NCI-H510A (cell line): ENCODE measurements around the gene JAZF1.

Experiments
- DNase-seq: peaks from one replicate; lab custom pipeline; 2025; lab: John Stamatoyannopoulos, UW

The JAZF1 gene

DNA sequence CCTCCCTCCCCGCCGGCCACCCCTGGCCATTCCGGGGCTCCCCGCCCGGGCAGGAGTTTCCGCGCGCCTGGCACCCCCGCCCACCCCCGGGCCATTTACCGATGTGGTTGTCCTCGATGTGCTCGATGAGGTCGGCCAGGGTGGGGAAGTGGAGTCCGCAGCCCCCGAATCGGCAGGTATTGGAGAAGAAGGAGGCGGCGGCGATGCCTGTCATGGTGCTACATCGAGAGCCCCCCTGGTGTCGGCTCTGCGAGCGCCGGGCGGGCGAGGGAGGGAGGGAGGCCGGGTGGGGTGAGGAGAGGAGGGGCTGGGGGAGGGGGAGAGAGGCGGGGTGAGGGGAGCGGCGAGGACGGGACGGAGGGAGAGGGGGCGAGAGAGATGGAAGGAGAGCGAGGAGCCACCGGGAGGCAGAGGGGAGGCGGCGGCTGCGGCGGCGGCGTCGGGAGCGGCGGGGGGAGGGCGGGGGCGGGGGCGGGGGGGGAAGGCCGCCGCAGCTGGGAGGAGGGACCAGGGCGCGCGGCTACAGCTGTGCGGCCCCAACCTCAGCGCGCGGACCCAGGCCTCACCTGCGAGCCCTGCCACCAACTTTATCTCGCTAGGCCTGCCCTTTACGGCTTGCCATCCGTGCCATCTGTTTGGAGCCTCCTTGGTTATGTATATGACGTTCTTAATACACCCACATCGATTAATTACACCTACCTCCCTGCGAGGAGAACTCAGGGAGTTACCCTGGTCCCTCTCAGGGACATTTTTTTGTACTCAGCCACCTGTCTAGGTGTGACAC lies at the start of gene JAZF1:
TSS of gene JAZF1 (minus strand) at position 432 of the 784 bp plus-strand sequence.
- DNase-seq, result peak; percentile 55

DNA sequence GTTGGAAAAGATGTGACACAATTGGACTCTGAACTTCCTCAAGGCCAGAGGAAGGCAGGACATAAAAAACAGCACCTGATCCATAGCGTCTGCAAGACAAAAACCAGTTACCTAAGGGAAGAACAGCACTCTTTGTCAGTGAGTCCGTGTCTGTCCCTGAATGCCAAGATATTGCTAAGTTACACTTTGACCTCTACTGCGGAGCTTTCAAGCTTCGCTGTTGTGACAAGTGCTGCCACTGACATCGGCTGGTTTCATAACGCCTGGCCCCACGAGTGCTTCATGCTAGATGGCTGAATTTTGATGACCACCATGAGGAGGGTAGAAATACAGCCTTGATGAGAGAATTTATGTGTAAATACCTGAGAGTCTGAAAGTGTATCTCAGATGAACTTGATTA lies 49.7 kb upstream of the JAZF1 start:
- no peak for DNase-seq

DNA sequence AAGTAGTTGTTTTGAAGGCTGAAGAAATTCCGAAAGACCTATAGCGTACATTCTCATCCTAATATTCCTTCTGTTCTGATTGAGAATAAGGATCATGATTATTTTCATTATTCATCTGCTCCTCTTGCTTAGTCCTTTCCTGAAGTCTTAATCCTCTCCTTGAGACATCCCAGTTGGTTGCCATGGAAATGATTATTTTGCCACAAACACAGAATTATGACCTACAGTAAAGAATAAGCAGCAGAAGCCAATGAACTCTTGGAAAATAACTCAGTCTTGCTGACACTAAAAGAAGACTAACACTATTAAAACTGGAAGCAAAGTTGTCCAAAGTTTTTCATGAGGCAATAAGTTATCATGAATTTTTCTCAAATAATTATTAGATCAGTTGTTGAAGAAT lies 47.8 kb upstream of the JAZF1 start:
- DNase-seq, result no peak

DNA sequence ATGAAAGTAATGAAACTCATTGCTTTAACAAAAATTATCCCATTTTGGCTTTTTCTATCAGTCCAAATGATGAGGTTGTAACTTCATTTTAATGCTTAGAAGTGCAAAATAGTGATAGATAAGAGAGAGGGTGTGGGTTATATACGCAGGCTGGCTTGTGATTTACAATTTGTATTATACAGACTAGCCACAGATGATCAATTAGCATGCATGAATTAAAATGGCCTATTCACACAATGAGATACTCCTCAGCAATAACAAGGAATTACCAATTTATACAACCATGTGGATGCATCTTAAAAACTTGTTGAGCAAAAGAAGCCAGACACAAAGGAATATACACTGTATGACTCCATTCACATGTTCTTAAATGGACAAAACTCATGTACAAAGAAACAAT lies 45.4 kb upstream of the JAZF1 start:
- no peak for DNase-seq

DNA sequence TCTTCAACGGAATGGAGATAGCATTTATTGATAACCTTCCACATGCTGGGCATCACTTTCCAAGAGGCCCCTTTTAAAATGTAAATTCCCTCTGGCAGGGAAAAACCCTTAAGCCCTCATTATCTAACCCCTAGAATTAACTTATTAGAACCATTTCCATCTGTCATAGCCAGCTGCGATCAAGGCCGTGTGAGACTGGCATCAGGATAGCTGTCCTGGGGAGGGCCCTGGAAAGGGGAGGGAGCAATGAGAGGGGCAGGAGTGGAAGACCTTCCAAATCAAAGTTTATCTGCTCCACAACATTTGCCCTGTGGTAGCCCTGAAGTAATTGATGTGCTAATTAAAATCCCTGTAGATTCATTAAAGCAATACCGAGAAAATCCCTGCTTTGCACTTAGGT lies 45.0 kb upstream of the JAZF1 start:
- no peak for DNase-seq

DNA sequence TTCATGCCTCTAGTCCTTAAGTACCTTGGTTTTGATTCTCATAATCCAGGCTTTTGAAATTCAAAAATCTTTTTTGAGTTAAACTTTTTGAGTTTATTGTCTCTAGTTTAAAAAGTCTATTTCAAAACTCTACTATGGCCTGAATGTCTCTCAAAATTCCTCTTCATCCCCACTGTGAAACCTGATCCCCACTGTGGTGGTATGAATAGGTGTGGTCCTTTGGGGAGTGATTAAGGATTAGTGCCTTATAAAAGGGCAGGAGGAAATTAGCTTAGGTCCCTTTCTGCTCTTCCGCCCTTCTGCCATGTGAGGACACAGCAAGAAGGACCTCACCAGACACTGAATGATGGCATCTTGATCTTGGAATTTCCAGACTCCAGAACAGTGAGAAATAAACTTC lies 44.1 kb upstream of the JAZF1 start:
- no peak for DNase-seq

DNA sequence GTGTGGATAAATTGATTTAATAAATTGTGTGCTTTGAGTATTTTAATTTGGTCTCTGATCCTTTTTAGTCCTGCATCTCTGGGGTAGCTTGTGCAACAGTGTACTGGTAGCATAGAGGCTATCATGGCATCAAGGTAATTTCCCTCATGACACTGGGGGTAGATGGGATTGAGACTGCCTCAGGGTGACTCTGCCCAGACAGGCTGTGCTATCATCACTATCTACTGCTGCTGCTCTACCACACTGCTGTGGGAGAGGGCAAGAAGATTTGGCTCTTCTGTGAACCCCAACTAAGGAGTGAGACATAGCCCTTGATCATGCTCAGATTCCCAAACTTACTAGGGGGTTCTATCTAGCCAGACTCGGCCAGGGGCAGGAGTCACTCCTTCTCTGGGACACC lies 43.6 kb upstream of the JAZF1 start:
- no peak for DNase-seq

DNA sequence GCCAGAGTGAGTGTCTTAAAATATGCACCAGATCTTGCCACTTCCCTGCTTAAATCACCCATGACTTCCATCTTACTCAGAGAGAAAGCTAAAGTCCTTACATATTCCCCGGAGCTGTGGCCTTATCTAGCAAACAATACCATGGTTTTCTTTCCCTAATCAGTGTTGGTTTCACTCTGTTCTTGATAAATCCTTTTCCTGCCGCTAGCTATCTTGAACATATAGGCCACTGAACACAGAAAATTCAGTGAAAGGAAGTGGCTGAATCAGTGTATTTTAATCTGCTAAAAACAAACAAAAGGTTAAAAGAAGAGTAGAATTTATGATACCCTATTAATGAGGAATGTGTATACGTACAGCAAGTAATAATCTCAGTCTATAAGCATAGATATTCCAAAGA lies 42.0 kb upstream of the JAZF1 start:
- no peak for DNase-seq

DNA sequence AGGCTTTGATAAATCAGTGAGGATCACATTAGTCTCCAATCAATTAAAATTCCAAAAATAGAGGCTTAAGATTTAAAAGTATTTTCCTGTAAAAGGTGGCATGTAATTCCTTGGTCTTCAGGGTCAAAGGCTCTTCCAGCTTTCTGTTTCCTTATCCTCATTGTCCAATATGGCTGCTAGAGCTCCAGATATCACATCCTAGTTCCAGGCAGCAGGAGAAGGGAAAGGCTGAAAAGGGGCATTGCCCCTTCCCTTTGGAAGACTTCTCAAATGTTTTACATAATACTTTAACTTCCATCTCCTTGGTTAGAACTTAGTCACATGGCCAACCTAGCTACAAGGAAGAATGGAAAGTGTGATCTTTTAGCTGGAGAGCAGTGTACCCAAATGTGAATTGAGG lies 39.2 kb upstream of the JAZF1 start:
- no peak for DNase-seq

DNA sequence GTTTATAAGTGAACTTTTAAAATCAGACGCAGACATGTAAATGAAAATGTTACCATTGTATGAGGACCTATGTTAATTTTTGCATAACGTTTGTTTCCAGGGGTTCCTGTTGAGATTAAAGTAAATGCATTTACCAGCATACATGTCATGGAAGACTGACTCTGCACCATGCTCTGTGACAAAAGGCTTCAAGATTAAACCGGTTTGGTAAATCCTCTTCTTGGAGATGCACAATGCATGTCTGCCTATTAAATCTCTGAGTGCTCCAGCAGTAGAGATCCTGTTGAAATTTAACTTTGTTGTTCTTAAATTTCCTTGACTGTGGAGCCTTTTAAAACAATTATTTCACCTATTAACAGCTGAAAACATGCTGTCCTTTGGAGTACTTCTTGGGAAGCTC lies 36.5 kb upstream of the JAZF1 start:
- no peak for DNase-seq

DNA sequence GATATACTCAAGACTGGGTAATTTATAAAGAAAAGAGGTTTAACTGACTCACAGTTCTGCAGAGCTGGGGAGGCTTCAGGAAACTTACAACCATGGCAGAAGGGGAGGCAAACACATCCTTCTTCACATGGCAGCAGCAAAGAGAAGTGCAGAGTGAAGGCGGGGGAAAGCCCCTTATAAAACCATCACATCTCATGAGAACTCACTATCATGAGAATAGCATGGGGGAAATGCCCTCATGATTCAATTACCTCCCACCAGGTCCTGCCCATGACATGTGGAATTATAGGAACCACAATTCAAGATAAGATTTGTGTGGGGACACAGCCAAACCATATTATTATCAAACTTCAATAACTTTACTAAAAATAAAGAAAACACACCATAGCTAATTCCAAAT lies 30.4 kb upstream of the JAZF1 start:
- no peak for DNase-seq

DNA sequence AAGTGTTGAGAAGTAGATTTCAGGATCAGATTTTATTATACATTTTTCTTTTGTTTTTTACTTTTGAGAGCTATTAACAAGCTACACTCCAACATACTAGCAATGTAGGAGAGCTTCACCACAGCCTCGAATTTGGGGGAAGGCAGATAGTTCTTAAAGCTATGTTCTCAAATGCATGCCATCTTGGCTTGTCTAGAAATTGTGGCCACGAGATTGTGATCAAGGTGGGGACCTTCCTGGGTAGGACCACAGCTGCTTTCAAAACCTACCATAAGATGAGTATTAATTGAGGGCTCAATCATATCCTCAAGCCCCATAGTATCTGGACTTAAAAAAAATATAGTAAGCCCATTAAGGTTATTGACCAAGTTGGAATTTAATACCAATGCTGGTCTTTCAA lies 27.9 kb upstream of the JAZF1 start:
- no peak for DNase-seq

DNA sequence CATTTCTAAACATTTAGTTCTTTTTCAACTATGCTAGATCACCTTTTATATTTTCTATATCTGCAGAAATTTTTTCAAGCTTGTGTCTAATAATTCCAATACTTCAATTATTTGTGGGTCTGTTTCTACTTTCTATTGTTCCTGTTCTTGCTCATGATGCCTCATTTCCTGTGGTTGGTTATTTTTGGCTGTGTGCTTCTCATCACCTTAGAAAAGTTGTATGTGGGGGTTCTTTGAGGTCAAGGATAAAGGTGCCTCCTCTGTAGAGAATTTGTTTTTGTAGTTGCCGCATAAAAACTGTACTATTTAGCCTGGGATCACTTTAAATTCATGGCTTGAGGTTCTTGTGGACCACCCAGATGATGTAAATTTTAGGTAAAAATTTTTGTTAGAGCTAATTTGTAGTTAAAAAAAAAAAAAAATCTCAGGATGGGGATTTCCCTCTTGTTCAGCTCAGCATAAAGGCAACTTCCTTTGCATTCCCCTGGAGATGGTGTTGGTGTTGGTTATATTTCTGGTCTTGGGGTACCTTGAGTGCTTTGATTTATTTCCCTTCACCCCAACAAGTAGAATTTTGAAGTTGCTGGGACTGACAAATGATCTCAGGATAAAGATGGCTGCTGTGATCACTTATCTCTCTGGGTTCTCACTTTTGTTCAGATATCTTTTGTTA lies 27.0 kb upstream of the JAZF1 start:
- no peak for DNase-seq

DNA sequence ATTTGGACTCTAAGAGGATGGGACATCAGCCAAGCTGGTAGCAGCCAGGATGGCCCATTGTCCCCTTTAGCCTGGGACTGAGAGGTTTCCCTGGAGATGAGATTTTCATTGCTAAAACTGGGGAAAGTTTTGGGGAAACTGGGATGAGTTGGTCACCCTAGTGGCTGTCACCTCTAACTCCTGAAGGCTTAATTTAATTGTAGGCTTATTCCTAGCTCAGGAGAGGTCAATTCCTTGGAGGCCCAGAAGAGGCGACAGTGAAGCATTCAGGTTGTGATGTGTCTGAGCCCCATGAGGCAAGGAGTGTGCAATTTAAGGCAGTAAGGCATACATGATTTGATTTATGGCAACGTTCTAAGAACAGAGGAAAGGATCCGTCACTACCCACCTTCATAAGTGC lies 24.9 kb upstream of the JAZF1 start:
- no peak for DNase-seq

DNA sequence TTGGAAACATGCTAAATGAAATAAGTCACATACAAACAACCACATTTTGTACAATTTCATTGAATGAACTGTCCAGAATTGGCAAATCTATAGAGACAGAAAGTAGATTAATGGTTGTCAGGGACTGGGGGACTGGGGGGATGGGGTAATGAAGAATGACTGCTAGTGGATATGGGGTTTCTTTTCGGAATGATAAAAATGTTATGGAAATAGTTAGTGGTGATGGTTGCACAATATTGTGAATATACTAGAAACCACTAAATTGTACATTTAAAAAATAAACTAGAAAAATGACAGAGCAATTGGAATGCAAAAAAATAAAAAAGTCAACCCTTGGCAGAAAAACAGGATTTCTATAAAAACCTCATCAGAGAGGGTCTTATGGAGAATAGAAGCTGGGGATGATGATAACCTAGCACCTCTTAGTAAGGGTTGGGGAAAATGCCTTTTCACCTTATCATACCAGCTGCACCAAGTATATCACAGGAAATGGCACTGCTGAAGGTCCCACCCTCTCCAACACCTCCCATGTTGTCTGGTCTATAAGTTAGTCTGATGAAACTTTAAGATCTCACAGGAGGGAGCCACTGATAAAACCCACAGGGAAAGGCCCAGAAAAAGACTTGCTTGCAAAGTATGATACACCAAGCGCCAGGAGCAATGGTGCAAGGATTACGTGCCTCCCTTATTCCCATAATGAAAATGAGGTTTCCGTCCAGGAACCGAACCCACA lies 23.1 kb upstream of the JAZF1 start:
- DNase-seq, result no peak

DNA sequence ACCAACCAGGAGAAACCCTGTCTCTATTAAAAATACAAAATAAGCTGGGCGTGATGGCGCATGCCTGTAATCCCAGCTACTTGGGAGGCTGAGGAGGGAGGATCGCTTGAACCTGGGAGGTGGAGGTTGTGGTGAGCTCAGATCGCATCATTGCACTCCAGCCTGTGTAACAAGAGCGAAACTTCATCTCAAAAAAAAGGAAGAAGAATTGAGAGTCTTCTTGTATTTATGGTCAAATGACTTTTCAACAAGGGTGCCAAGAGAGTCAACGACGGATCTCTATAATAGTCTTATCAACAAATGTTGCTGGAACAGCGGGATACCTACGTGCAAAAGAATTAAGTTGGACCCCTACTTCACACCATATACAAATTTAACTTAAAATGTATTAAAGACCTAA lies 21.6 kb upstream of the JAZF1 start:
- no peak for DNase-seq

DNA sequence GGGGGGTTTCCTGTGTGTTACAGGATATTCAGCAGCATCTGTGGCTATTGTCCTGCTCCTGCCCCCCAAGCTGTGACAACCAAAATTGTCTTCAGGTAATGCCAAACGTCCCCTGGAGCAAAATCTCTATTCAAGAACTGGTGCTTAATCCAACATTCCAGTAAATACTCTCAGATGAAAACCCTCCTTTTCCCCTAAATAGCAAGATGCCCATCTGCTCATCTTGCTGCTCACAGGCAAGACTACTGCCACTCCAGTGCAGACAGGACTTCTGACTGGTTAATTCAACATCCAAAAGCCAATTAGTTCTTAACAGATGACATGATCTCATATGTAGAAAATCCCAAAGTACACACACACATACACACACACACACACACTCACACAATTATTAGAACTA lies 20.5 kb upstream of the JAZF1 start:
- DNase-seq, result no peak

DNA sequence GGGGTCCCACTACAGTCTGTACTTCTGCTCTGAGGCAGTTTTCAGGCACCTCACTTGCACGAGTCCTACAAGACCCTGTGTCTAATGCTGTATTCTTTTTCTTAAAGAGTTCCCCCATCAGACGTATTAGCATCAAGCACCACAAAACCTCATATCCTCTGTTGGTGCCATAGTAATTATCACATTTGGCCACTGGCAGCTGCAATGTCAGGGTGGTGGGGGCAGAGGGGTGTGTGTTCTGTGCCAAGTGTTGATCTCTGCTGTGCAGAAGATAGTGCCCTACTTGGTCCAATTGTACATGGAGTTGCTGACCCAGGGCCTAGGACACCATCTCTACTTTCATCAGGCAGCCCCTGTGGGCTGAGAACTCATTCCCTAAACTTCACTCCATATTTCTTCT lies 20.0 kb upstream of the JAZF1 start:
- no peak for DNase-seq

DNA sequence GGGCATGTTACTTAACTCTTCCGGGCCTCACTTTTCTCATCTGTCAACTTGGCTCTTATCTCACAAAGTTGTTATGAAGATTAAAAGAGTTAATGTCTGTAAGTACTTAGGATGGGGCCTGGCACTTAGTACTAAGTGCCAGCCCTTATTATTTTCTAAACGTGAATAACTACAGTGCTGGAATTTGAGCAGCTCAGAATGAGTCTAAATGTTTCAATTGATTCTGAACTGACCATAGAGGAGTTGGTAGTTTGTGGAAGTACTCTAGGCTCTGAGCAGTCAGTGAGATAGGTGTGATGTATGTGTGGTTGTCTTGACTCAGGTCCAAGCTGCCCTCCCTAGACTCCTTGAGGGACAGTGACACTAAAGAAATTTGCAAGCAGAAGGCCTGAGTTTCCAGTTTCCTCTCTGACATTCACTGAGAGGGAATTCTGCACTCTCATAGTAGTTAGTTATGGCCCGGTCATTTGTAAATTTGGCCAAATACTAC lies 18.5 kb upstream of the JAZF1 start:
- DNase-seq, result no peak

DNA sequence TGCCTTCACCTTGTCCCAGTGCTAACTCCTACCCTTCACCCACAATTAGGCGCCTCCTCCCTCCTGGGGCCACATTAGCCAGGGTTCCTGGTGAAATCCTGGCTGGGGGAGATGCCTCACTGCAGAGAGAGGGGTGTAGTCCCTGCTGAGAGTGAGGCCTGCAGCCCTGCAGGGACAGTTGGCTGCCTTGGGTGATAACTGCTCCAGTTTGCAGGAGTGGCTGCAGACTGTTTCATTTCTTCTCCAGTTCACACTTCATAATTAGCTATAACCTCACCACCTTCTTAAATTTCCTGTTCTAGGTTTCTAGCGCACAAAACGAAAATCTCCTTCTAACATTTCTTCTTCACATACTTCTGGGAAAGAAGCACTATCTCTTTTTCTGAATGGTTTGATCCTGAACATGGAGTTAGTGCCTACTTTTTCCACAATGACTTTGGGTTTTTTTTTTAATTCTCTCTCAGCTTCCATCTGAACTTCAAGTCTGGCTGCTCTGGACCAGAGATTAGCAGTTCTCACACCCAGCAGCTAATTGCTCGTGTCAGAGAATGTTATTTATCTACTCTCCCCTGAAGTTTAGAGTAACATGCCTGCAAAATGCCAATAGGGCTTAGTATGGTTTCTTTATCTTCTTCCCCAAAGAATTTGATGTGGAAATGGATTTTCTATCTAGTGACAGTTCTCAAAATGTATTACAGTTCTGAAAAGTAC lies 15.5 kb upstream of the JAZF1 start:
- DNase-seq, result no peak

DNA sequence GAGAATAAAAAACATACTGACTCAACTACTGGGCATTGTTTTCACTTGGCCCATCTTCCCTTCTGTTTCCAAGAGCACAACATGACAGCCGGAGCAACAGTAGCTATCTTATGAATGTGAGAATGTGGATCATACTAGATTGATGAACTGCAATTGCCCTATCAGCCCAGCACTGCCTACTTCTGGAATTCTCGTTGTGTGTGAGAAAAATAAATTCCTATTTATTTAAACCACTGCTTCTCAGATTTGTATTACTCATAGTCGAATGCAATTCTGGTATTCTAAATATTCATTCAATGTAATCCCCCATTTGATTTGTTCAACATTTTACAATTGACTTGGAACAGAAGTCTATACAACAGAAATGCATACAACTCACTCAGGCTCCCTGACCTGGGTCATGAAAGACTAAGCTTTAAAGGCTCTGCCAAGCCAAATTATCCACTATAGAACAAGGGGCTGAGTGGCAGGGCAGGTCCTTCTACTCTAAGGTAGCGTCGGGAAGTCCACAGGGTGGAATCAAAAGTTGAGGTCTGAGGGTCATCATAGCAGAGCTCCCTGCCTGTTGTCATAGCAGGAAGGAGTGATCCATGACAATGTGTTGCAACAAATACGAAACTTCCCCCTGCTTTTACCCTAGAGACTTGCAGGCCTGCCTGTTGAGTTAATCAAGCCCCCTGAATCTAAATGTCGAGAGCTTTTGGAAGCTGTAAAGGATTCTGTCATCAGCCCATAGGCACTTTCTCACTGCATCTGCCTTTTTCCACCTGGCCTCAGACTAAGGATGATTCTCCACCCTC lies 12.4 kb upstream of the JAZF1 start:
- no peak for DNase-seq

DNA sequence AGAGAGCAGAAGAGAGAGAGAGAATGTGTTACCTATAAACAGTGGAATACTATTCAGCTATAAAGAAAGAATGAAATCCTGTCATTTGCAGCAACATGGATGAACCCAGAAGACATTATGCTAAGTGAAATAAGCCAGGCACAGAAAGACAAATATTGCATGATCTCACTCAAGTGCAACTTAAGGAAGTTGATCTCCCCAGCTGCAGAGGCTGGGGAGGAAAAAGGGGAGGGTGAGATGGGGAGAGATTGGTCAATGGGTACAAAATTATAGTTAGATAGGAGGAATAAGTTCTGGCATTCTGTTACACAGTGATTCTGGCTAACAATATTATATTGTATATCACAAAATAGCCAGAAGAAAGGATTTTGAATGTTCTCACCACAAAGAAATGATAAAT lies 11.2 kb upstream of the JAZF1 start:
- DNase-seq, result no peak
